ENCODE measurements around the gene PDE4B.
"Not testable (repeated sequence)": the region's sequence is repeated elsewhere in the genome, so short reads cannot be mapped to it uniquely, and the experiment has no call there.

The PDE4B gene

DNA sequence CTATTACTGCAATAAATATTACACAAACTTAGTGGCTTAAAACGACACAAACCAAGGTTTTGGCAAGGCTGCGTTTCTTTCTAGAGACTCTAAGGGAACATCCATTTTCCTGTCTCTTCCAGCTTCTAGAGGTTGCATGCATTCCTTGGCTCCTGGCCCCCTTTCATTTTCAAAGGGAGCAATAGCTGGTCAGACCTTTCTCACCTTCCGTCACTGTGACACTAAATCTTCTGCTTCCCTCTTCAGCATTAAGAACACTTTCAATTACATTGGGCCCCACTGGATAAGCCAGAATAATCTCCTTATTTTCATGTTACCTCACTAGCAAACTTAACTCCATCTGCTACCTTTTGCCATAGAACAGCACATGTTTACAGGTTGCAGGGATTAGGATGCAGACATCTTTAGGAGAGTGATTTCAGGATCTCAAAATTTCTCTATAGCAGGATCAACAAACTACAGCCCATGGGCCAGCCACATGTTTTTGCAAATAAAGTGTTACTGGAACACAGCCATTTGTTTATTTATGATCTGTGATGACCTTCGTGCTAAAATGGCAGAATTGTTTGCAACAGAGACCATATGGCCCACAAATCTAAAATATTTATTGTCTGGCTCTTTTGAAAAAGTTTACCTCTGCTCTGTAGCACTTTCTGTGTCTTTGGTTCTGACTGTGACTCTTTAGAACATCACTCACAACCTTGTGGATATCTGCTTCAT lies 519.7 kb downstream of the PDE4B start:
- DNase-seq (ENCODE audit: low spot score): no peak

DNA sequence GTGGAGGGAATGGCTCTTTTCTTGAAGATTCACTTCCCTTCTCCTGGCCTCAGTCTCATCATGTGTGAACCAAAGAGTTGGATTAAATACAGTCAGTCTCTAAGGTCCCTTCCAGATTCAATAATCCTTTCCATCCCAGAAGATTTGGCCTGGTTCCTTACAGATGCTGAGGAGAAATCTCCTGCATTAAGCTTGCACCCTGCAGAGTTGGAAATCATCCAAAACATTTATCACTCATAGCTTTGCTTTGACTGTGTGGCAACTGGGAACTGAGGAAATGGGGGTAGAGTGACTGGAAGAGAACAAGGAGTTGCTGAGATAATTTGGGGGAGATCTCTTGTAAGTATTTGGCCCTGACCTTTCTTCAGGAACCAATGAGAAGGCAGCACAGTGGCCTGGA lies 520.7 kb downstream of the PDE4B start:
- no peak for DNase-seq (ENCODE audit: low spot score)

DNA sequence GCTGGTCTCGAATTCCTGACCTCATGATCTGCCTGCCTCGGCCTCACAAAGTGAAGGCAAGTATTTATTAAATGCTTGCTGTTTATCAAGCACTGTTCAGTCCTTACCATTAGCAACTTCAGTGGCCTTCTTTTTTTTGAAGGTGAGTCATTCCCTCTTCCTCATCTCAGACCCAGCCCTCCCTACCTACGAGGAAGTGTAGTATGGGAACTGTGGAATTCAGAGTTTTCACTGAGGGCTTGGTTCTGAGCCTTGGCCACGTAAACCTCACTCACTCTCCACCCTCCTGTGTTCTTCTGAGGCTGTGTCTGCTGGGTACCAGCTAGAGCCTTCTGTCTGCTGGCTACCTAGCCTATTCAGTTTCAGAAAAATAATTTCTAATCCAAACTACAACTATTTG lies 523.0 kb downstream of the PDE4B start:
- DNase-seq (ENCODE audit: low spot score): no peak

DNA sequence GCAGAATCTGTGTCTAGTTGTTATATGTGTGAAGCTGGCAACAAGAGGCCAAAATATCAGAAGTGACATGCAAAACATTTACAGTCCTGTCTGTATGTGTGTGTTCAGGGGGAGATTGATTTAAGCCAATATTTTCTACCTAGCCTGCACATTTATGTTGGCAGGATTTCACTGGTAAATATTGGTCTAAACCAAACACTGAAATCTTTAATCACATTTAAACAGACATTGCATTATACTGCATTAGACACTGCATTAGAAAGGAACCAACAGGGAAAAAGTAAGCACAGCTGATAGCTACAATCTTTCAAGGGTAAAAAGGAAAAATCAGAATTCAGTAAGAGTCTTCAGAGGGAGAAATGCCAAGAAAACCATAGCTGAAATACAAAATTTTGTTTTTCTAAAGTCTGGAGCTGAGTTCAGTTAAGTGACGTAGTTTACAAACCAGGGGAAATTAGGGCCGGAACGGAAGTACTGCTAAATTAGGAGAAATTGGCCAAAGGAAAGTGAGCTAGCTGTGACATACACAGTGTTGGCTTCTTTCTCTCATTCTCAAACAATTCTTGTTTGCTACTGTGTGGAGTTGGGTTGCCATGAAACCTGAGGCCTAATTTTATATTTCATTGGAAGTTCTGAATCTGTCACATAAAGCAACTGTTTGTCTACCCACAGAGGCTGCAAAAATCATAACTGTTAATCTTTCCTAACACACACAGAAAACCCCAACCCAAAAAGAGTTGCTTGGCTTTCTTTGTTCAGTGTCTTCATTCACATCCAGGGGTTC lies 524.0 kb downstream of the PDE4B start:
- no peak for DNase-seq (ENCODE audit: low spot score)

DNA sequence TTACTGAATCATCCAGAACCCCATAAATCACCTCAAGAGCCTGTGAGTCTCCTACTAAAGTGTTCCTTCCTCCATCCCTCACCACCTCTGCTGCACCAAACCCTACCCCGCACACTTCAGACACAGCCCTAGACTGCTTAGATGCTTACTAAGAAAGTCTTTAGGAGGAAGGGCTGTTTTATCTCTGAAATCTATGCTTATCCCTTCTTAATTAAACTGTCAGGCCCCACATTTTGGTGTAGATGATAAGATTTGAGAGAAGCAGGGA lies 524.5 kb downstream of the PDE4B start:
- DNase-seq (ENCODE audit: low spot score): no peak

DNA sequence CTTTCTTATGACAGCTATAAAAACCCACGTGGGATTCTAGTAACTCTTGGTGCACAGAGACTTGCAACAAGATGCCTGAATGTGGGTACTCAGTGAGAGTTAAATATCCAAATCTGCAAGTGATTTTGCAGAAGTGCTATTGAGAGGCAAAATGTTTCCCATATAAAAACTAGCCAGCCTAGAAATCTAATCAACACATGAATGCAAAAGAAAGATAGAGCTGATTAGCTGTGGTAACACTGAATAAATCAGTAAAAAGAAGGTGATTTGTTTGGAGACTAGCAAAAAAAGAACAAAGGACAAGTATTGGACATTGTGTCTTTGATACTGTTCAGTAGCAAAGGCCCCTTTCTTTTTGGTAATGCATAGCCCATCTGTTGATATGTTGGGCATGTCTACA lies 527.5 kb downstream of the PDE4B start:
- DNase-seq (ENCODE audit: low spot score): no peak

DNA sequence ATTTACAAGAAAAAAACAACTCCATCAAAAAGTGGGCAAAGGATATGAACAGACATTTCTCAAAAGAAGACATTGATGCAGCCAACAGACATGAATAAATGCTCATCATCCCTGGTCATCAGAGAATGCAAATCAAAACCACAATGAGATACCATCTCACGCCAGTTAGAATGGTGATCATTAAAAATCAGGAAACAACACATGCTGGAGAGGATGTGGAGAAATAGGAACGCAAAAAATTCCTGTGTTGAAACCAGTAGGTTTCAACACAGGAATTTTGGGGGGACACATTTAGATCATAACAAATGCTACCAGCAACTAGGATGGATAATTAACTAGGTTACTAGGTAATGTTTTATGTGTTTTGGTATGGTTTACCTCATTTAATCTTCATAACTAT lies 529.8 kb downstream of the PDE4B start:
- DNase-seq (ENCODE audit: low spot score): not testable (repeated sequence)

DNA sequence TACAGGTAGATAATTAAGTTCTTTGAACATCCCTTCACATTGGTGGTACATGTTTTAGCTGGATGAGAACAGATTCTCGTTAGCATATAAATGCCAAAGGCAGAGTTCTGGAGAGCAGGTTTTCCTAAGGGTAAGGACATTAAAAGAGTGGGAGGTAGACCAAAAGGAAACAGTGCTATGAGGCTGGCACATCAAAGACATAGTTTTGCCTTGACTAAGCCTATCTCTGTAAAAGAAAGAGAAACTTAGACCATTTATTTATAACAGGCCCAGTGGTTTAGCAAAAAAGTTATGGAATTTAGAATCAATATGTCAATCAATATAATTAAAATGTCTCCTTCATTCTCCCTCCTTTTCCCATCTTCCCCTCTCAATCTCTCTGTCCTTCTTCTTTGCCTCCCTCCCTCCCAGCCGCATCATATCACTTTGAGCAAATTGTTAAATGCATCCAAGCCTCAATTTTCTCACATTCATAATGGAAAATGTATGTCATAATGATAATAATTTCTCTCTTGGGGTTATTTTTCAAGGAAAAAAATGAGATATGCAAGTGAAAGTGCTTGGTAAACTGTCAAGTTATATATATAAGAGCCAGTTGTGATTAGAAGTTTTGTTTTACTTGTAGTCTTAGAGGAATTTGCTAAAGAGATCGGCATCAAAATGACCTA lies 531.4 kb downstream of the PDE4B start:
- DNase-seq (ENCODE audit: low spot score): no peak

DNA sequence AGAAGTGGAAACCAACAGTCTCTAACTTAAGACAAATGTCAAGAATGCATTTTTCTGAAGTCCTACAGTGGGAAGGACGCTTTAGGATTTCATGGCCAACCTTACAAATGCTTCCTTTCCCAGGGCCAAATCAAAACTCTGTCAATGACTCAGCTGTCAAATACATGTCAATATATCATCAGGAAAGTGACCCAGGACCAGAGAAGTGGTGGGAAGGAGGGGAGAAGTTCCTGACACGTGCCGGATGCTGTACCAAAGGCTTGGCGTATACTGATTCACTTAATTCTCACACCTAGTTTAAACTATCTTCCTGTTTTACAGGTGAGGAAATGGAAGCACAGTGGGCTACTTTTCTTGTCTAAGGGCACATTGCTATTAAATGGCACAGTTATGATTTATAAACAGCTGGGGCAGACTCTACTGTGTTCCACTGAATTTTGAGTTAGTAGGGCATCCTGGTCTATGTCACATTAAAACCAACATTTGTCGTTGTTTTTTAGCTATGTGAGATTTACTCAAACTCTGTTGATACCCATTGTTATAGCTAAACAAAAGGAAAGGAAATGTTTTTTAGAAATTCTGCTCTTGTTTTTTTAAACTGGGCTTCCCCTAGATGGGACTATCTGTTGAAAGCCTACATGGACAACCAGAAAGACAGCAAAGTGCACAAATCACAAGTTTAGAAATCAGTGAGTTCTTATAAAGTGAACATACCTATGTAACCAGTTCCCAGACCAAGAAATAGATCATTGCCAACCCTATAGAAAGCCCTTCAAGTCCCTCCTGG lies 533.1 kb downstream of the PDE4B start:
- no peak for DNase-seq (ENCODE audit: low spot score)

DNA sequence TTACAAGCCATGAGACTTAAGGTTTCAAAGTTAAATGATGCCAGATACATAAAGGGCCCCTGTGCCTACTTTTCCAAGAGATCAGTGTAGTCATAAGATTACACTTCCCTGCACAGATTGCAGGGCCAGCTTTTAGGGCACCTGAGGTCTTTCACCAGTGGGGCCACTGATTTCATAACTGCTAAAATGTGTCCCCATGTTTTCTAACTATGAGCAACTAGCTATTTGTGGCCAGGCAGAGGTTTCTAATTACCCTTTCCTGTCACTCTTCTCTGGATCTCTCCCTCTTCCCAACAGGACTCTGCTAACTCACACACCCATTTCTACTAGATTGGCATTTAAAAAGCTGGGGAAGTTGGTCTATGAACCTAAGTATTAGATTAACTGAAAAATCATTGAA lies 534.2 kb downstream of the PDE4B start:
- DNase-seq (ENCODE audit: low spot score): no peak

DNA sequence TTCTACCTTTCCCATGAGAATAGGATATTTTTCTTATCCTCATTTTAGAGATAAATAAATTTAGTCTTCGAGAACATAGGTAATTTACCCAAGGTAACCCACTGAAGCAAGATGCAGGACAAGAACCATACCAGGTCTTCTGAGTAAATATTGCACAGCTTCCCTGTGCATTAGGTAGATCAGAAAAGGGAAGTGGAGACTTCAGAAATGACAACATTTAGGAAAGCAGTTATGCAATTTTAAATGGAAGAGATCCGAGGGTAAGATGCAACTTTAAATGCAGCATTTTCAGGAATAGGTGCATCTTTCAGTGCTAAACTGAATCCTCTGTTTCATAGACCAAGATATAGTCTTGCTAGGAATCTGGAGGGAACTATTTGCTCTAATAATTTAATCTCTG lies 534.9 kb downstream of the PDE4B start:
- DNase-seq (ENCODE audit: low spot score): no peak

DNA sequence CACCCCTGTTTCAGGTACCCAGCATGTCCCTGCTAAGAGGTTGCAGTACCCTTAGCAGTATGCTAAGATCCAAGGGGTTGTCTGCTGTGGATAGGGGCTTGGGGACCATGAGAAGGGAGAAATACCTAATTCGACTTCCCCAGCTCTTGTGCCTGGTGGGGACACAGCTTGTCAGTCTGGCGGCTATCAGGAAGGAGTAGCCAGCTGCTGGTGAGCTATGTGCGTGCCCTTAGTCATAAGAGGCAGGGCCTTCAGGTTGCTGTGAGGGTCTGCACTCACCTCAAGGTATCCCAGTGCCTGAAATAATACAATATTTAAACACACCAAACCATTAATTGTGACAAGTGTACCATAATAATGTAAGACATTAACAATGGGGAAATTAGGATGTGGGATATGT lies 536.2 kb downstream of the PDE4B start:
- DNase-seq (ENCODE audit: low spot score): no peak

DNA sequence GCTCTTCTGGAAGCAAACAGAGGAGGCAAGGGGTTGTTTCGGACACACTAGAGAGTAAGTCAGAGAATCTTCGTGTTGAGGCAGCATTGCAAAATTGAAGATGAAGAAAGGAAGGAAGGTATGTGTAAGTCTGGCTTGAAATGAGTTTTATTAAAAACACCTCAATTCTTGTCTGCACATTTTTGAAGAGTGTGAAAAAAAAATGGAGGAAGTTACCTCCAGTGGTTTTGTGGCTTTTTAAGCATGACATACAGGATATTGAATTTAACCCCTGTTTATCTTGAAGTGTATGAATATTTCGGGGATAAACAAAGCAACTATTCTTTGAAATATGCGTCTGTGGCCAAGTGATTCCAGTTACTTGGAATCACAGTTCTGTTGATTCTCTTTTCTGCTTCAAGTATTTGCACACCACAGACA lies 538.0 kb downstream of the PDE4B start:
- no peak for DNase-seq (ENCODE audit: low spot score)

DNA sequence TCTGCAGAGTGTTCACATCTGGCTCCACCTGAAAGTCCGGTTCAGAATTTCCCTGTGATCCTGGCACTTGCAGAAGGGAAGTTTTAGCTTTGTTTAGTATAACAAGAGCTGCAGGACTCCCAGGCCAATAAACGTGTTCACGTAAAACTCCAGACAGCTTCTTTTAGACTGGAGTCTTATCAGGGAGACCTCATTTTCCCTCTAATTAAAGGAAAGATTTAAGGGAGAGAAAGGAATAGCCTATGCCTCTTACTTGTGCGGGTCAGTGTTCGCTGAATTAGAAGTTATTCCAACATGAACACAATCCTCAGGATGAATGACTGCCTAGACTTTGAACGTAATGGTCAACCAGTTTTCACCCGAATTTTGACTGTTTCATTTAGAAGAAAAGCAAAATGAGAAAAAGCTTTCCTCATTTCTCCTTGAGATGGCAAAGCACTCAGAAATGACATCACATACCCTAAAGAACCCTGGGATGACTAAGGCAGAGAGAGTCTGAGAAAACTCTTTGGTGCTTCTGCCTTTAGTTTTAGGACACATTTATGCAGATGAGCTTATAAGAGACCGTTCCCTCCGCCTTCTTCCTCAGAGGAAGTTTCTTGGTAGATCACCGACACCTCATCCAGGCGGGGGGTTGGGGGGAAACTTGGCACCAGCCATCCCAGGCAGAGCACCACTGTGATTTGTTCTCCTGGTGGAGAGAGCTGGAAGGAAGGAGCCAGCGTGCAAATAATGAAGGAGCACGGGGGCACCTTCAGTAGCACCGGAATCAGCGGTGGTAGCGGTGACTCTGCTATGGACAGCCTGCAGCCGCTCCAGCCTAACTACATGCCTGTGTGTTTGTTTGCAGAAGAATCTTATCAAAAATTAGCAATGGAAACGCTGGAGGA lies 539.2 kb downstream of the PDE4B start:
- peak; percentile 85 for DNase-seq (ENCODE audit: low spot score)

DNA sequence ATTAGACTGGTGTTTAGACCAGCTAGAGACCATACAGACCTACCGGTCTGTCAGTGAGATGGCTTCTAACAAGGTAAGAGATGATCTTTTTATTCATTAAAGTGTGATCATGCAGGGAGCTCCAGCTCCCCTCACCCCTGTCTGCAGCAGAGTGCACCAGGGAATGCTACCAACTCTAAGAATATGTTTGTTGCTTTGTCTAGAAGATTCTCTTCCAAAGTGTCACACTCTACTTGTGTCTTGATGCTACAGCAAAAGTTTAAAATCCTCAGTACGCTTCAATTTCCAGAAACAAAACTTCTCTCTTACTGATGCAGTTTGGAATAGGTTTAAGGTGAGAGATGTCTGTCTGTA lies 539.8 kb downstream of the PDE4B start:
- no peak for DNase-seq (ENCODE audit: low spot score)

DNA sequence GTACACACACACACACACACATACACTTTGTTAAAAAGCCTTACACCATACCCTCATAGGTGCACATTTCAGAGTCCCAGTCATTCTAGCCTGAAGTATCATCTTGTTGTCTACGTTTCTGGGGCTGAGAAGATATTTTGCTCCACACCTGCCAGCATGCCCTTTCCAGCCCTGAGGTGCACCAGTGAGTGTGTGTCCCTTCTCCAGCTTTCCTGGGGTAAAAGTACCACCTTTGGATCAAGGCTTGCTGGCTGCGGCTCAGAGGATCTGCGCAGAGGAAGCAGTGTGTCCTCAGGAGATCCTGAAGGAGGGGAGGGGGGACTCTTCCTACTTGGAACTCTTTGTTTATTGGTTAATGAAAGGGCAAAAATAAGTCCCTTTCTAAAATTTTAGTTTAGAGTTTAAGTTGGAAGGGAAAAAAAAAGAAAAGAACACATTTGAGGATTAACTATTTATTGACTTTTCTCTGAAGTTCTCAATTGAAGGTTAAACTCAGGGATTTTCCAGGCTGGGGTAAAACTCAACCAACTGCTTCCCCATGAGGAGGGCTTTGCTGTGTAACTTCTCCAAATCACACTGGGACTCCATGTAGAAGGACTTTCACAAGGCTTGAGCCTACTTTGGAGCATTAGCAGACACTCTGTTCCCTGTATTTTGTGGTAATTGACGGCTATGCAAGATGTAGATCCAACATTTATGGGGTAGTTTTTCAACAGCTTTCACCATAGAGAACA lies 540.9 kb downstream of the PDE4B start:
- peak; percentile 14 for DNase-seq (ENCODE audit: low spot score)

DNA sequence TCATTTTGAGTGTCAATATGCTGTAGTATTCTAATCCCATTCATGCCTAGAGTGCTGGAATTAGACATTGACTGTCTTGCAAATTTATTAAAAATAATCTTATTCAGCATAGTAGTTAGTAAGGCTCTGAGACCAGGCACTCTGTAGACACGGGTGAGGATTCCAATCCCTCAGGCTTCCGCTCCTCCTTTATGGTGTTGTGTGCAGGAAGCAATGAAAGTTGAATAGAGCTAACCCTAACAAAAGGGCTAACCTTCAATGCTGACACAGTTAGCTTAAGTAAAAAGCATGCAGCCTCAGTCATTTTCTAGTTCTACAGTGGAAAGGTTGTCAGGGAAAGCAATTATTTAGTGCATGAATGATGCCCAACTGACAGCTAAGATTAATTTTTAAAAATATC lies 541.6 kb downstream of the PDE4B start:
- no peak for DNase-seq (ENCODE audit: low spot score)

DNA sequence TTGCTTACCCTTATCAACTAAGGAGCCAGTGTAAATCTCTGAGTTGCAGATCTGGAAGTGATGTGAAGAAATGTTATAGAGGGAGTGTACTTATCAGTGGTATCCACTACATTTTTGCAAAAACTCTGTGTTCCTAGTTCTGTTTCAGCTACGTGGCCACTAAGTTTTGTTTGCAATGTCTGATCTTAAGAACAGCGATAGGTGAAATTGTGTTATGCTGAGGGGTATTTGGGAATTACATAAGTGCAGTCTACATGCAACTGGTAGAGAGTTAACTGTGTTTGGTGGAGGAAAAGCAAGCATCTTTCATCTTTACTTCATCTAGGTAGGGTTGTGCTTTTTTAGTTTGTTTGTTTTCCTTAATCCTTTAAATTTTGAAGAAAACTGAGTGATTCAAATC lies 542.4 kb downstream of the PDE4B start:
- DNase-seq (ENCODE audit: low spot score): no peak

DNA sequence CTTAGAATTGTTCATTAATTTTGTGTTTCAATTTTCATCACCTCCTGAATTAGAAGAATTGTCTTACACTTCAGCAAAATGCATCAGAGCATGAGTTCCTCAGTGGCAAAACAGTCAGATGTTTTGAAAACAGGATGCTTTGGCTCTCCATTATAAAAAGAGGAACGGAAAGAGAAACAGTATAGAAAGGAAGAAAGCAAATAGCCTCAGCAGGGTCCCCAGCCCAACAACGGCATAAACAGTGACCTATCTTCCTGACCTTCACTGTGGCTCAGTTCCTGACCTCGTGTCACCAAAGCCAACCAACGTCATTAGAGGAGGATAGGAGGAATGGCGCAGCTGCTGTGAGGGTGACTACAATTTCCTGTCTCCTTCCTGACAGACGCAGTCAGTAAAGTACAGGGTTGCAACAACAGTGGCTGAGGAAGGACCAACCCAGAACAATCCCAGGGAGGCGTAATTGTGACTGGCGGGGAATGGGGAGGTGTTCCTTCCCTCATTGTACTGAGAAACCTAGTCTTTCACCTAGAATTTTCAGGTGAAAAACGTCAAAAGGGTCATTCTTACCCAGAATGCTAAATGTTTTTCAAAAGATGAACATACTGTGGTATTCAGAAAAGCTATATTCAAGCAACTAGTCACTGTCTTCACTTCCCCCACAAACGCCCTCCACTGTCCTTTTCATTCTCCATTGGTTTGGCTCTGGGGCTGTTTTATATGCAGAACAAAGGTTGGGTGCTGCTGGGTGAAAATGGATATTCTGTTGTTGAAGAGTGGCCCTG lies 543.4 kb downstream of the PDE4B start:
- peak; percentile 30 for DNase-seq (ENCODE audit: low spot score)

DNA sequence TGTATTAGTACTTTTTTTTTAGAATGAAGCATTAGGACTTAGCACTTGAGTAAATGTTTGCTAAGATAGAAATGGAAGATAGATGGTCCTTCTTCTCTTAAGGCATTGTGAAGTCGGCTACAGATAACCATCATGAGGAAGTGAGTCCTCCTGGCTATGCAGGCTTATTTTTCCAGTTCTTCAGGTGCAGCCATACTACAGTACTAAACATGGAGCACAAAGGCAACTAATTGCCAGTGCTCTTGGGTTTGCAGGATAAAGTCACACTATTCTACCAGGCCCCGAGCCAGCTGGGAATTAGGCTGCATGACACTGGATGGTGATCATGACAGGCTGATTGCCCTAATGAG lies 543.9 kb downstream of the PDE4B start:
- no peak for DNase-seq (ENCODE audit: low spot score)

All from RKO (cell line).